Colonic mucosa (tissue), 4 donors: ENCODE data around the gene MACROD2. TPM values are rescaled to one million over a fixed set of nuclear protein-coding genes. Genes with fewer than 3 reads are reported as not detected.

Experiments
- DNase-seq: peaks from one replicate; pipeline ENCODE4 v3.0.0-alpha.2; 2020
- H3K27ac ChIP-seq: fragments of 200-600 bp; one replicate; pipeline ENCODE4 v1.8.0; 2021
- H3K27me3 ChIP-seq: fragments of 200-600 bp; one replicate; pipeline ENCODE4 v1.8.0; 2021
- H3K36me3 ChIP-seq: fragments of 200-600 bp; one replicate; pipeline ENCODE4 v1.8.0; 2021
- H3K4me1 ChIP-seq: fragments of 200-600 bp; one replicate; pipeline ENCODE4 v1.8.0; 2021; ENCODE audit warnings: mild to moderate bottlenecking
- H3K4me3 ChIP-seq: fragments of 200-600 bp; one replicate; pipeline ENCODE4 v1.8.0; 2021
- H3K9ac ChIP-seq, 2 donors: one replicate each; pipeline ENCODE4 v1.7.0; 2013; ENCODE audit warnings: control low read depth in 2 of 2, low read depth in 2 of 2, low read length in 2 of 2
- H3K9me3 ChIP-seq: fragments of 200-600 bp; one replicate; pipeline ENCODE4 v1.8.0; 2021
- intact Hi-C: fragments of 100-400 bp; cut with DNase I; formaldehyde crosslinking; loops from one replicate; pipeline ENCODE4 v1.14.1; 2022
- total RNA-seq, 2 donors: library from RNA; stranded (reverse); fragmentation: NEBNext Ultra II Directional in 1 of 2; extraction: Animal tissue kit (Norgen Biotek cat#: 25700) in 1 of 2; gene quantifications; one replicate each; pipeline ENCODE4 v1.2.1, GENCODE V29; 2021
- TF ChIP-seq, protein P1 (sequence below): fragments of 200-600 bp; IDR thresholded peaks from one replicate; pipeline ENCODE4 v1.8.0; 2022; ENCODE audit warnings: antibody characterized with exemption, mild to moderate bottlenecking
- donor health status: healthy.
- donor health status: DM: no; HTN: no; CAD: no.
- donor health status: DM: no; HTN: no; CAD: no.

The MACROD2 gene
- total RNA-seq, 2 donors from 2014 or later = 3.2 to 3.3 TPM

DNA sequence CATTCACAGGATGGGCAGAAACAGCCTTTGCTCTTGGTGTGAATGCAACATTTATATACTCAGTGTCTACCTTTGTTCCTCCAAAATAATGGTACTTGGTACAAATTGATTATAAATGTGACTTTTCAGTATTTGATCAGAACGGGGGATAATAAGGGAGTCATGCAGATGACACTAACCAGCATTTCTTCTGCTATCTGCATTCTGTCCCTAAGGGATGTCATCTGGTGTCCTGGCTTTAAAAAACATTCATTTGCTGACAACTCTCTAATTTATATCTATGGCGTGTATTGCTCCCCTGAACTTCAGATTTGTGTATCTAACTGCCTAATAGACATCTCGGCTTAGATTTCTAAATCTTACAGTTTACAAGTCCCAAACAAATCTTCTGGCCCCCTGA, 418.5 kb downstream of the MACROD2 start:
- Histone ChIP-seq H3K9ac (no peak overlapping the region), H3K36me3 (no peaks in the 10 kb centered on the region), H3K9me3 (no peaks in the 10 kb centered on the region), H3K27me3 (no peaks in the 10 kb centered on the region), H3K27ac (no peak overlapping the region), H3K4me1 (no peaks in the 10 kb centered on the region), H3K4me3 (no peak overlapping the region)
- no peak for DNase-seq
- TF ChIP-seq, protein P1, sequence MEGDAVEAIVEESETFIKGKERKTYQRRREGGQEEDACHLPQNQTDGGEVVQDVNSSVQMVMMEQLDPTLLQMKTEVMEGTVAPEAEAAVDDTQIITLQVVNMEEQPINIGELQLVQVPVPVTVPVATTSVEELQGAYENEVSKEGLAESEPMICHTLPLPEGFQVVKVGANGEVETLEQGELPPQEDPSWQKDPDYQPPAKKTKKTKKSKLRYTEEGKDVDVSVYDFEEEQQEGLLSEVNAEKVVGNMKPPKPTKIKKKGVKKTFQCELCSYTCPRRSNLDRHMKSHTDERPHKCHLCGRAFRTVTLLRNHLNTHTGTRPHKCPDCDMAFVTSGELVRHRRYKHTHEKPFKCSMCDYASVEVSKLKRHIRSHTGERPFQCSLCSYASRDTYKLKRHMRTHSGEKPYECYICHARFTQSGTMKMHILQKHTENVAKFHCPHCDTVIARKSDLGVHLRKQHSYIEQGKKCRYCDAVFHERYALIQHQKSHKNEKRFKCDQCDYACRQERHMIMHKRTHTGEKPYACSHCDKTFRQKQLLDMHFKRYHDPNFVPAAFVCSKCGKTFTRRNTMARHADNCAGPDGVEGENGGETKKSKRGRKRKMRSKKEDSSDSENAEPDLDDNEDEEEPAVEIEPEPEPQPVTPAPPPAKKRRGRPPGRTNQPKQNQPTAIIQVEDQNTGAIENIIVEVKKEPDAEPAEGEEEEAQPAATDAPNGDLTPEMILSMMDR = no peak
- intact Hi-C loops = no loop called here

DNA sequence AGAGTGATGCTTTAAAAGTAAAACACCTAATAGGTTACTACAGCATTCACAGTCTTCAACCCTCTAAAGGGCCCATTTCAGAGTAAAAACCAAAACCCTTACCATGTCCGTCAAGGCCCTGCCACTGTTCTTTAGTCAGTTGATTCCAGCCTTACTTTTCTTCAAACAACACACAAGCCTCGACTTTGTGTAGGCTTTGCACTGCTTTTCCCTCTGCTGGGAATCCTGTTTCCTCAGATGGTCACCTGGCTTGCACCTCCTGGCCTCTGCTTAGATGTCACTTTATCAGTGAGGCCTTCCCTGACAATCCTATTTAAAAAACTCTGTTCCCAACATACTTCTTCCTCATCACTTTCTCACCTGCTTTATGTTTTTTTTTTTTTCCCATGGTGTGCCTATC, 419.2 kb downstream of the MACROD2 start:
- no peak overlapping the region for H3K27ac ChIP-seq
- no peaks in the 10 kb centered on the region for H3K36me3 ChIP-seq
- no peak overlapping the region for H3K4me3 ChIP-seq
- TF ChIP-seq, protein P1 = no peak
- no peak for DNase-seq
- no peaks in the 10 kb centered on the region for H3K27me3 ChIP-seq
- no peaks in the 10 kb centered on the region for H3K9me3 ChIP-seq
- no peak overlapping the region for H3K9ac ChIP-seq
- intact Hi-C loops = no loop called here
- H3K4me1 ChIP-seq = no peaks in the 10 kb centered on the region

DNA sequence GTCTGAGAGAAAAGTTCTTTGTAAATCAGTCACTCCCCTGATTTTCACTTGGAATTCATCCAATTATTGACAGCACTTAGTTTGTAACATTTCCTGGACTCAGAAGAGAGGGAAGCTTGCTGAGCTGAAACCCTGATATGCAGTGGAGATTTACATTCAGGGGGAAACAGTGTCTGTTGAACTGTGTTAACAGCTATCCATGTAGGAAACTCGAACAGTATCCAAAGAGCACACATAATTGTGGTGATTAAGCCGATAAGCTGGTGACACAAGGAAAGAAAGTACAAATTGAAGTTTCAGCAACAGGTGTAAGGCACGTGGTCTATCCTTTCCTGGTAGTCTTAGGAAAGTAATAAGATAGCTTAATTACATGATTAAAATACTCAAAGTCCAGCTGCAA, 420.2 kb downstream of the MACROD2 start:
- TF ChIP-seq, protein P1 = no peak
- no peak overlapping the region for H3K4me3 ChIP-seq
- no peaks in the 10 kb centered on the region for H3K4me1 ChIP-seq
- H3K36me3 ChIP-seq = no peaks in the 10 kb centered on the region
- intact Hi-C loops = no loop called here
- H3K9me3 ChIP-seq = no peaks in the 10 kb centered on the region
- H3K27ac ChIP-seq = no peak overlapping the region
- H3K27me3 ChIP-seq = no peaks in the 10 kb centered on the region
- H3K9ac ChIP-seq = no peak overlapping the region
- no peak for DNase-seq

DNA sequence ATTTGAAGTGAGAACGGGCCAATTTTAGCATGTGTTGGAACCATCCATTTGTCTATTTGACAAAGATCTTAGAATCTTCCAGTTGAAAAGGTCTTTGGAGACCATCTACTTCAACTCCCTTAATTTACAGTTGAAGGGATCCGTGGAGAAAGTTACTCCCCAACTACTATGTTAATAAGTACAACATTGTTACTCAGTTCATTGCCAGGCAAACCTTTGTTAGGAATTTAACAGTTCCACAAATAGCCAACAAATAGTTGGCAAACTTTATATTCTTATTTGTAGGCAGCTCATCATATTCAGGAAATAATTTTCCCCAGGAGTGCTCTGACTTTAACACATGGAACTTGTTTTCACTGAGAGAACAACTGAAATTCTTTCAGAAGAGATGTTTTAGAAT, 423.1 kb downstream of the MACROD2 start:
- no peaks in the 10 kb centered on the region for H3K27me3 ChIP-seq
- no peak overlapping the region for H3K4me3 ChIP-seq
- H3K36me3 ChIP-seq = no peaks in the 10 kb centered on the region
- no peak overlapping the region for H3K9ac ChIP-seq
- no peaks in the 10 kb centered on the region for H3K9me3 ChIP-seq
- no peak for DNase-seq
- intact Hi-C loops = no loop called here
- no peaks in the 10 kb centered on the region for H3K4me1 ChIP-seq
- TF ChIP-seq, protein P1 = no peak
- no peak overlapping the region for H3K27ac ChIP-seq

DNA sequence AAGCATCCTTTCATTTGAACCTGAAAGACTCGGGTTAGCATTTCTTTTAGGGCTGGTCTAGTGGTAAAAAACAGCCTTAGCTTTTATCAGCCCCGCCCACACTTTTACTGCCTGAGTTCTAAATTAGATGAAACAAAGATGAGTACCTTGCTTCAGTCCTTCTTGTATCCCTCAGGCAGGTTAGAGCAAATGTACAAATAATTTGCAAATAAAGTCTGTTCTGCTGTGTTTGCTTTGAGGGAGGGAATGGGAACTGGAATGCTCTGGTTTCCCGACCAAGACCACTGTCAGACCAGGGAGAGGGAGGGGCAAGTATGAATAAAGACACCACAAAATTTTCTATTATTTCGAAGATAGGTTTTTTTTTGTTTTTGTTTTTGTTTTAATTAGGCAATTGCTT, 427.6 kb downstream of the MACROD2 start:
- Histone ChIP-seq H3K36me3 (no peaks in the 10 kb centered on the region), H3K9ac (no peak overlapping the region), H3K27ac (no peak overlapping the region), H3K27me3 (no peaks in the 10 kb centered on the region), H3K9me3 (no peaks in the 10 kb centered on the region), H3K4me1 (no peaks in the 10 kb centered on the region), H3K4me3 (no peak overlapping the region)
- intact Hi-C loops = no loop called here
- DNase-seq = no peak
- TF ChIP-seq, protein P1 = no peak

GRCh38 chr20:14431568-14431967, 436.3 kb downstream of the MACROD2 start:
- Histone ChIP-seq H3K36me3 (no peaks in the 10 kb centered on the region), H3K27ac (no peak overlapping the region), H3K9me3 (no peaks in the 10 kb centered on the region), H3K27me3 (no peaks in the 10 kb centered on the region), H3K9ac (no peak overlapping the region), H3K4me3 (no peak overlapping the region), H3K4me1 (no peaks in the 10 kb centered on the region)
- TF ChIP-seq, protein P1 = no peak
- DNase-seq = no peak
- intact Hi-C loops = no loop called here
